ENCODE results near the gene BLMH. TPM values are rescaled to one million over a fixed set of nuclear protein-coding genes. Genes with fewer than 3 reads are reported as not detected.

The BLMH gene
- total RNA-seq, 1 experiment from 2014 or later = 94.3 TPM

DNA sequence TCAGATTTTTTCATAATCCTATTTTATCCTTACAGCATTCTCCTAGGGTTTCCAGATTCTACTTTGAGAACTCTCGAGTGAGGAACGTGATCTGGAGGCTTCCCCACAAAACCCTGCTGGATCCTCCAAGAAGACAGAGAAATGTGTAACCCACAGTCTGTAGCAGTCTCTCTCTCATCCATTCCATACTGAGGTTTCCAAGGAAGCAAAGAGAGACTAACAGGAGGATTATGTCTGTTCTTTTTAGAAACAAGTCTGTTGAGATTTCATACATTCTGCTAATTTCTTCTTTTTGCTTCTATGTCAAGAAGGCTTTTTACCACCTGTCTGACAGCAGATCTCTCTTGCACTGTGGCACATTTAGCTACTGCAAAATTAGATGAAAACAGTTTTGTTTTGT lies 23.4 kb upstream of the BLMH start:
- TF ChIP-seq EZH2 (IDR thresholded peaks at IDR 0.05; ENCODE audit: borderline replicate concordance, low read depth, low read length, poor library complexity, severe bottlenecking) = no peak
- no peak for TF ChIP-seq CTCF (conservative IDR thresholded peaks at IDR 0.05; ENCODE audit: low read depth, low read length)
- H3K27ac ChIP-seq (ENCODE audit: low read depth, low read length, poor library complexity, severe bottlenecking) = no peak overlapping the region
- POLR2A ChIA-PET (ENCODE audit: low non-redundant PET) = interaction anchor here (0.5 kb wide), 1 partner anchor 15 kb away, joined by 3 read pairs; no protein-coding TSS in a partner anchor
- no peaks in the 10 kb centered on the region for H3K36me3 ChIP-seq (ENCODE audit: insufficient read depth, low read length, poor library complexity, severe bottlenecking)
- CTCF ChIA-PET = no interaction called here
- H3K4me3 ChIP-seq (ENCODE audit: low read depth, low read length, poor library complexity, severe bottlenecking) = no peak overlapping the region
- BruUV-seq (replicated peaks) = no TSS peak
- H3K27me3 ChIP-seq (replicated peaks; ENCODE audit: insufficient read depth, low read depth, low read length, poor library complexity) = peaks cover 5% of the 10 kb centered on the region
- intact Hi-C loops (cut with micrococcal nuclease; ENCODE audit: unreplicated experiment) = no loop called here
- H3K4me1 ChIP-seq (ENCODE audit: insufficient read depth, low read length, poor library complexity, severe bottlenecking) = no peaks in the 10 kb centered on the region
- H3K9me3 ChIP-seq (ENCODE audit: low read depth, low read length, poor library complexity, severe bottlenecking) = no peaks in the 10 kb centered on the region
- DNase-seq (ENCODE audit: low spot score) = no peak

DNA sequence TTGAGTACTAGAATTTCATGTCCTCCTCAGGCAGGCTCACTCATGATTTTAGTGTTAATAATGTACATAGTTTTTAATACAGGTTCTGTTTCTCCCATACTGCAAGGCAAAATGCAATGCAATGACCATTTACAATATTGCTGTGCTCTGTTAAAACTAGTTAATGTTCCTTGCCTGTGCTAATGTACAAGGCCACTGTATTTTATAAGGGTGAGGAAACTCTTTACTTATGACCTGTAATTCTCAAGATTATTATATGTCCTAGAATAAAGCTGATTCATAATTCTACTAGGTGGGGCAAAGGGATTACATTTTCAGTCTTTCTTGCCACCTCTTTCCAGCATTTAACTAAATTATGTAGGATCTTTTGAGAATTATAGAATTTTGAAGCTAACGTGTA lies 22.7 kb upstream of the BLMH start:
- BruUV-seq (replicated peaks) = no TSS peak
- Histone ChIP-seq H3K4me3 (ENCODE audit: low read depth, low read length, poor library complexity, severe bottlenecking) (no peak overlapping the region), H3K9me3 (ENCODE audit: low read depth, low read length, poor library complexity, severe bottlenecking) (no peaks in the 10 kb centered on the region), H3K27me3 (replicated peaks; ENCODE audit: insufficient read depth, low read depth, low read length, poor library complexity) (peaks cover 5% of the 10 kb centered on the region), H3K36me3 (ENCODE audit: insufficient read depth, low read length, poor library complexity, severe bottlenecking) (no peaks in the 10 kb centered on the region), H3K4me1 (ENCODE audit: insufficient read depth, low read length, poor library complexity, severe bottlenecking) (no peaks in the 10 kb centered on the region), H3K27ac (ENCODE audit: low read depth, low read length, poor library complexity, severe bottlenecking) (no peak overlapping the region)
- intact Hi-C loops (cut with micrococcal nuclease; ENCODE audit: unreplicated experiment) = no loop called here
- POLR2A ChIA-PET (ENCODE audit: low non-redundant PET) = no interaction called here
- CTCF ChIA-PET = no interaction called here
- no peak for TF ChIP-seq EZH2 (IDR thresholded peaks at IDR 0.05; ENCODE audit: borderline replicate concordance, low read depth, low read length, poor library complexity, severe bottlenecking)
- TF ChIP-seq CTCF (conservative IDR thresholded peaks at IDR 0.05; ENCODE audit: low read depth, low read length) = no peak
- DNase-seq (ENCODE audit: low spot score) = no peak

DNA sequence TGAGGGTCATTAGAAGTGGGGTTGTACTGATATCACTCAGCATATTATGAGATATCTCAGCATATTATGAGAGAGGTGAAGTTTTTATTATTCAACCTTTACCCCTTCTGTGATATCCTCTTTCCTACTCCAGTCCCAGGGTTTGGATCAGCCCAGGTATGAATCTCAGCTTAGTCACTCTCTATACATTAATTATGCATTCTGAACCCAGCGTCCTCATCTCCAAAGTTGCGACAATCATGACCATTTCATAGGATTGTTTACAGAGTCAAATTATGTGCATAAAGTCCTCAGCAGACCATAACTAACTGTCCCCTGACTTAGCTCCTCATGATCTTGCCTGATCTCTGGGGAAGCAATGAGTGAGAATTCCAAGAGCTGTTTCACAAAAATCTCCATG lies 20.5 kb upstream of the BLMH start:
- CTCF ChIA-PET = no interaction called here
- Histone ChIP-seq H3K9me3 (ENCODE audit: low read depth, low read length, poor library complexity, severe bottlenecking) (no peaks in the 10 kb centered on the region), H3K4me1 (ENCODE audit: insufficient read depth, low read length, poor library complexity, severe bottlenecking) (no peaks in the 10 kb centered on the region), H3K27ac (ENCODE audit: low read depth, low read length, poor library complexity, severe bottlenecking) (no peak overlapping the region), H3K27me3 (replicated peaks; ENCODE audit: insufficient read depth, low read depth, low read length, poor library complexity) (peaks cover 5% of the 10 kb centered on the region), H3K4me3 (ENCODE audit: low read depth, low read length, poor library complexity, severe bottlenecking) (no peak overlapping the region), H3K36me3 (ENCODE audit: insufficient read depth, low read length, poor library complexity, severe bottlenecking) (no peaks in the 10 kb centered on the region)
- no peak for DNase-seq (ENCODE audit: low spot score)
- POLR2A ChIA-PET (ENCODE audit: low non-redundant PET) = no interaction called here
- intact Hi-C loops (cut with micrococcal nuclease; ENCODE audit: unreplicated experiment) = no loop called here
- BruUV-seq (replicated peaks) = no TSS peak
- no peak for TF ChIP-seq EZH2 (IDR thresholded peaks at IDR 0.05; ENCODE audit: borderline replicate concordance, low read depth, low read length, poor library complexity, severe bottlenecking)
- no peak for TF ChIP-seq CTCF (conservative IDR thresholded peaks at IDR 0.05; ENCODE audit: low read depth, low read length)

Measured in A673 (cell line).